ENCODE results near the gene NKIRAS2.

NKIRAS2 gene

GRCh38 chr17:42027961-42028790 is 8.3 kb downstream of the NKIRAS2 start:
- no peak for DNase-seq

GRCh38 chr17:42028791-42029127 is 8.9 kb downstream of the NKIRAS2 start:
- no peak for DNase-seq

DNA sequence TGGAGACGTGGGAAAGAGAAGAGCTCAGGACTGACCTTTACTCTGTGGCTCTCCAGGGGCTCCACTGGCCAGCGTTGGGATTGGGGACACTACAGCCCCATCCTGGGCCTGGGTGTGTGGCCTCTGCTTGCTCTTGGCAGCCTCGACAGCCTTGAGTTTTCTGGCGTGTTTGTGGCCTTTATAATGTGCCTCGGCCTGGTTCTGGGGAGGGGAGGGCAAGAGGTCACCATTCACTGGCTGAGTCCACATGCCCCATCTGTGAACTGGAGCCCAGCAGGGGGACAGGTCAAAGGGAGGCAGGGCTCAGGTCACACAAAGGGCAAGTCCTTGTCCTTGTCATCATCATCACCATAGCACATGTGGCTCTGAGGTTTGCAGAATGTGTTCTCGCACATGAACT is 11.7 kb downstream of the NKIRAS2 start:
- DNase-seq: no peak

GRCh38 chr17:42034059-42034458 is 14.2 kb downstream of the NKIRAS2 start:
- DNase-seq: no peak

GRCh38 chr17:42038221-42038973 is 18.5 kb downstream of the NKIRAS2 start:
- DNase-seq: no peak

GRCh38 chr17:42039794-42040763 is 20.2 kb downstream of the NKIRAS2 start:
- DNase-seq: no peak

DNA sequence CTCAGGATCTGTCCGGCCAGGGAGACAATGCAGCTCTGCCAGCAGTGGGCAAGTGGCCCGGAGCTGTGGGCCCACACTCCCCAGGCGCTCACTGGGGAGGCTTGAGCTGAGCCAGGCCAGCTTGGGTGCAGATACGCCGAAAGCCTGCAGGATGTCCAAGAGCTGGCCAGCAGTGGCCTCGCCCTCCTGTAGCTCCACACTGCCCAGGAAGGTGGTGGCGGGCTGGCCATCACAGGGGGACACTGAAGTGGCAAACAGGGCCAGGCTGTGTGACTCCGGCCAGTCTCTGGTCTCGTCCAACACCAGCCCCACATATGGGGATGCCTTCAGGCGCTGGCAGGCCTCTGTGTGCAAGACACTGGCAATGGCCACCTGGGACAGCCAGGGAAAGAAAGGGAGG is 20.9 kb downstream of the NKIRAS2 start:
- no peak for DNase-seq

DNA sequence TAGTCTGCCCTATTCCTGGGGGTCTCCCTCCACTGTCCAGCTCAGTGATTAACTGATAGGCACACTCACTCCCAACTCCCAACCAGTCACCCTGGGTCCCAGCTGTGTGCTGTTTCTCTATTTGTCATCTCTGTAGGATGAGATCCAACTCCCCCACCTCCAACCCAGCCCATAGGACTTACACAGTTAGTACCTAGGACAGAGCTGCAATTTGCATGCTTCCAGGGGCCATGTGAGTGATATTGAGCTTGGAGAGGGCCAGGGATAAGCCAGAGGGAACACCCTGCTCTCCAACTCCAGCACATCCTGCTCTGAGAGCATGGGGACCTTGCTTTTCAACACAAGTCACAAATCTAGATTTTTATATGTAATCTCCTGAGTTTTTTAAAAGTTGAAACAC is 21.7 kb downstream of the NKIRAS2 start:
- DNase-seq: no peak

GRCh38 chr17:42042598-42043319 is 22.9 kb downstream of the NKIRAS2 start:
- no peak for DNase-seq

DNA sequence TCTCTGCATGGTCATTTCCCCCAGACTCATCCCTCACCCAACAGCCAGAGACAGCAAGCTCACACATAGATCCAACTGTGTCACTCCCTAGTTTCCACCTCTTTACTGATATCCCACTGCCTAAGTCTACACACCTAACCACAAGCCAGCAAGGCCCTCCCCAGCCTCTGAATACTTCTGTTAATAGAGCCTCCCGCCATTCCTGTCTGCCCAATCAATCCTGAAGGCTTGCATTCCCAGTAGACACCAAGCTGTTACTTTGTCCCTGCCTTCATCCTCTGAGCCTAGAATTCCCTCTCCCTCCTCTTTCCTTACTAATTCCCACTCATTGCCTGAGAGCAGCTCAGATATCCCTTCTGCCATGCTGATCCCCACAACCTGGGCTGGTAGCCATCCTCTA is 25.8 kb downstream of the NKIRAS2 start:
- no peak for DNase-seq

DNA sequence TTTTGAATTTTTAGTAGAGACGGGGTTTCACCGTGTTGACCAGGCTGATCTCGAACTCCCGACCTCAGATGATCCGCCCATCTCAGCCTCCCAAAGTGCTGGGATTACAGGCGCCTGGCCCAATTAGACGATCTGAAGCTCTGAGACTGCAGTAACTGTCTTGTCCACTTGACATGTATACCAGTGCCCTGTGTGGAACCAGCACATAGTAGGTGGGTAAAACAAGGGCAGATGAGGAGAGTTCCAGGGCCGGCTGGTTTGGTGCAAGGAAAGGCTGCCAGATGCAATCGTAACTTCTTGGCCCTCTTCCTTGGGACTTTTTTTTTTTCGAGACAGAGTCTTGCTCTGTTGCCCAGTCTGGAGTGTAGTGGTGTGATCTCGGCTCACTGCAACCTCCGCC is 27.5 kb downstream of the NKIRAS2 start:
- no peak for DNase-seq

- DNase-seq: no peak
These were observed 30.0 kb downstream of the NKIRAS2 start for GRCh38 chr17:42049834-42050392.

- peak in 4 of 5 experiments; percentile 18 to 35 (median 26) for DNase-seq
These were observed 30.6 kb downstream of the NKIRAS2 start, which contains the start of gene C17orf113 for GRCh38 chr17:42050393-42051012. TSS of gene C17orf113 (minus strand) at chr17:42050601. CDS start at chr17:42043376, 7,225 bp downstream.

DNA sequence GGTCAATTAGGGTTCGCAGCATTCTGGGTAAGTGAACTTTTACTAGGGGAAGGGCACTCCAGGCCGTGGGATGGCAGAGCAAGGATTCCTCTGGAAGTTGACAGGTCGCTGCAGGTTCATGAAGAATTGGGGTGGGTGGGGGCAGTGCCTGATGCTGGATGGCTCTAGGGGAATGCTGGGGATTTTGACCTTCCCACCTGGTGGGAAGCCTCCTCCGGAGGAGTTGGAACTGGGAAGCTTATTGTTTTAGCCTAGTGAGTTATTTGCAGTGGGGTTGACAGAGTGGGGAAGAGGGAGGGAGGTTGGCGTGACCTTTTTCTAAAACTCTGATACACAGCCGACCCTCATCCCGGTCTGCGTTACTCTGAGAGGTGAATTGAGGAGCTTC is 31.1 kb downstream of the NKIRAS2 start:
- DNase-seq: no peak

DNA sequence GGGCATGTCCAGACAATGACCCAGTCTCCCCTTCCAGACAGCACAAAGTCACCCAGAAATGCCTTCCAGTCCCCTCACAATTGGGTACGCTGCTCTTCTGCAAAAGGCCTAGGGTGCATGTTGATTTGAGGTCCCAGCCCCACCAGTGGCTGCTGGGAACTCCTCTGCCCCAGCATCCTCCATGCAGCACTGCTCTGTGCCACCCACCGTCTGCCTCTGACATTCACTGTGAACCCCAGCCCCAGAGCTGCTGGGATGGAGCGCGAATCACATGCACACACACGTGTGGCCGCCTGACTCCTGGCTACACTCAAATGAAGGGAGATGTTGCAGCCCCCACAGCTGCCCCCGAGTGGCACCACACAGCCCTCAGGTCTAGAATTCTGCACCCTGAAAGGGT is 31.8 kb downstream of the NKIRAS2 start:
- DNase-seq: no peak

GRCh38 chr17:42052346-42052877 is 32.5 kb downstream of the NKIRAS2 start:
- no peak for DNase-seq

DNA sequence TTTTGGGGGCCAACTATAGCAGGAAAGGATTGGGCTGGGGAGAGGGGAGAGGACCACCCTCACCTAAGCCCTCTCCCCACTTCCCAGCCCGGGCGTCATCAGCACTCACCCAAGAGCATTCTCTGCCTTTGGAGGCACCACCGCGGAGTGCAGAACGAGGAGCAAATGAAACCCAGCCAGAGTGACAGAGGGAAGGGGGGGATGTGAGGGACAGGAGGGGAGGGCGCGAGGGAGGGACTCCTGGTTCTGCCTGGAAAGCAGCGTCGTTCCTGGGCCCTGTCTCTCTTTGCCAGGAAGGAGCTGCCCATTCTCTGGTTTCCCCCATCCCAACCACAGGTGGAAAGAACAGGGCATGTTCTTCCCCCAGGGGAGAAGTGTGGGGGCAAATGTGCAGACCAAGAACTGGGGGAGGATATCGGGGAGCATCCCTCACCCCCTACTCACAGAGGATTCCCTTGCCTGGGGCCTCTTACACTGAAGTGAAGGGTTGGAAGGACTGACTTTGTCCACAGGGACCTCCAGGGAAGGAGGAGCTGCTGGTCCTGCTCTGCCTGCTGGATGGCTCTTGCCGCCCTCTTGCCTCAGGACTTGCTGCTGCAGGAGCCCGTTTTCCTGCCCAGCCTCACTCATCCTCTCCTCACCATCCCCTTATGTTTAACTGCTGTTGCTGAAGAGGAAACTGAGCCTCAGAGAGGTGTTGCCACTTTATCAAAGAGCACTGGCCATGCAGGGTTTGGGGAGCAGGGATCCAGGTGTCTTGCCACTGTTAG is 34.0 kb downstream of the NKIRAS2 start:
- DNase-seq: no peak

DNA sequence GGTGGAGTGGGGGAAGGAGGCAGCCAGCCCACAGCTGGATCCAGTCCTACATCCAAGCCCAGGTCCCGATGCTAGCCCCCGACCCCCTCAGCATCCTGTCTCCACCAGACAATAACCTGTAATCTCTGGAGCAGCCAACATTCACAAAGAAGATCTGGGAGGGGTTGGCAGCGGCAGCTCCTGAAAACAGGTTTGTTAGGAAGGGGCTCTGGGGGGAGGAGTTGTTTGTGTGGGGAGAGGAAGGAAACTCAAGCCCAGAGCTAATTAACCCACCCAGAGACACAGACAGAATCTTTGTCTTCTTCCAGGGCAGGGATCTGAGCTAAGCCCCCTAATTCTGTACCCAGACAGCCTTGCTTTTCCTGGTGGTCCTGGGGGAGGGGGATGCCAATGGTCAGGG is 35.1 kb downstream of the NKIRAS2 start:
- no peak for DNase-seq

DNA sequence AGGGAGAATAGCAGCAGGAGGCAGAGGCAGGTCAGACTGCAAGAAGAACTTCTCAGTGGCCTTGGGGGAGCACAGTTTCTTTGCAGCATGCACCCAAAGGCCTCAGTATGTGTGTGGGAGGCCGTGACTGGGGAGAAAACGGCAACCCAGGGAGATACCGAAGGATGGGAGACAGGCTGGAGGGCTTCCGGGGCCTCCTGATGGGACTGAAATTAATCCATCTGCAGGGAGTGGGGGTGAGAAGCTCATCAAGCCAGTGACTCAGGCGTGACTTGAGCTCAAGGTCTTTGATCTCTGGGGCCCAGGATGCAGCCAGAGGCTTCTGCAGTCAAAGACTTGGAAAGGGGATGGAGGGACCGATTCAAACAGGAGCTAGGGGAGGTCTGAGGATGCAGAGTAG is 35.6 kb downstream of the NKIRAS2 start:
- DNase-seq: no peak

DNA sequence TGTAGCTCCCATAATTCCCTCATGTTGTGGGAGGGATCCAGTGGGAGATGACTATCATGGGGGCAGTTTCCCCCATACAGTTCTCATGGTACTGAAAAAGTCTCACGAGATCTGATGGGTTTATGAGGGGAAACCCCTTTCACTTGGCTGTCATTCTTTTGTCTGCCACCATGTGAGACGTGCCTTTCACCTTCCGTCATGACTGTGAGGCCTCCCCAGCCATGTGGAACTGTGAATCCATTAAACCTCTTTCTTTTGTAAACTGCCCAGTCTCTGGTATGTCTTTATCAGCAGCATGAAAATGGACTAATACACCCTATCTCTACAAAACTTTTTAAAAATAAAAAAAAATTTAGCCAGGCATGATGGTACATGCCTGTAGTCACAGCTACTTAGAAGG is 36.7 kb downstream of the NKIRAS2 start:
- DNase-seq: no peak

All from T-helper 2 cell (primary cell).